GM23338 (cell line): ENCODE data around the gene CEACAM5. TPM values are rescaled to one million over a fixed set of nuclear protein-coding genes. Genes with fewer than 3 reads are reported as not detected.

Experiments
- ETS1 ChIP-seq: IDR thresholded peaks from 2 replicates; pipeline ENCODE4 v1.6.1; 2016; ENCODE audit warnings: antibody characterized with exemption
- EZH2phosphoT487 ChIP-seq: fragments of 200-600 bp; sonication (generic); IDR thresholded peaks from one replicate; pipeline ENCODE4 v1.8.1; 2018; ENCODE audit warnings: antibody characterized with exemption; ENCODE audit not compliant: unreplicated experiment
- REST ChIP-seq: IDR thresholded peaks from one replicate; pipeline ENCODE4 v1.6.1; 2018; ENCODE audit warnings: antibody characterized with exemption; ENCODE audit not compliant: unreplicated experiment
- ZNF114 ChIP-seq: fragments of 250-450 bp; sonication (Bioruptor Pico); IDR thresholded peaks from 2 replicates; pipeline ENCODE4 v1.5.0; 2020; ENCODE audit warnings: mild to moderate bottlenecking, moderate library complexity
- ZNF331 ChIP-seq: fragments of 250-450 bp; sonication (Bioruptor Pico); IDR thresholded peaks from 2 replicates; pipeline ENCODE4 v1.5.0; 2020; ENCODE audit warnings: low read depth, mild to moderate bottlenecking, moderate library complexity
- ZNF462 ChIP-seq: fragments of 250-450 bp; sonication (Bioruptor Pico); IDR thresholded peaks from 2 replicates; pipeline ENCODE4 v1.5.0; 2020; ENCODE audit warnings: mild to moderate bottlenecking, moderate library complexity
- polyA plus RNA-seq: library from polyadenylated mRNA; unstranded; fragments of >200 nt; fragmentation: Nextera tagmentation; extraction: Ambion mirVana; gene quantifications from 2 replicates; pipeline ENCODE4 v1.2.1, GENCODE V29; 2016
- total RNA-seq: library from RNA; depleted of rRNA; stranded (reverse); fragments of >200 nt; shearing (Covaris generic); gene quantifications from 2 replicates; pipeline ENCODE4 v1.2.3, GENCODE V29; 2014

The CEACAM5 gene
- total and polyA plus RNA-seq, 2 experiments from 2014 or later, result not detected

- no peak for TF ChIP-seq ZNF462 (CRISPR knock-in tag)
- TF ChIP-seq ZNF114 (CRISPR knock-in tag), result no peak
- TF ChIP-seq EZH2phosphoT487, result no peak
- TF ChIP-seq REST, result no peak
- no peak for TF ChIP-seq ETS1
- no peak for TF ChIP-seq ZNF331 (CRISPR knock-in tag)
Measured at GRCh38 chr19:41703602-41704293, 4.7 kb upstream of the CEACAM5 start (continued).
